Esophagus squamous epithelium (tissue), 5 donors: ENCODE data around the gene LEFTY1. TPM values are rescaled to one million over a fixed set of nuclear protein-coding genes. Genes with fewer than 3 reads are reported as not detected.
"Not testable (repeated sequence)": the region's sequence is repeated elsewhere in the genome, so short reads cannot be mapped to it uniquely, and the experiment has no call there.

ENCODE experiments used
- DNase-seq: peaks from one replicate; lab custom pipeline; 2025; lab: John Stamatoyannopoulos, UW
- H3K27ac ChIP-seq, 4 donors: fragments of 200-600 bp; sonication (generic); one replicate each; pipeline ENCODE4 v1.5.1; 2016 to 2019; ENCODE audit warnings: mild to moderate bottlenecking in 1 of 4
- H3K27me3 ChIP-seq, 4 donors: fragments of 200-600 bp; sonication (generic); 1 replicate in 3 of 4; 2 replicates in 1 of 4; pipeline versions ENCODE4 v1.5.1 to v1.6.0; 2017 to 2021; ENCODE audit warnings: antibody characterized with exemption in 1 of 4
- H3K36me3 ChIP-seq, 3 donors: fragments of 200-600 bp; sonication (generic); one replicate each; pipeline ENCODE4 v1.5.1; 2016 to 2019
- H3K4me1 ChIP-seq, 3 donors: fragments of 200-600 bp; sonication (generic); one replicate each; pipeline ENCODE4 v1.5.1; 2017 to 2019
- H3K4me3 ChIP-seq, 4 donors: fragments of 200-600 bp; sonication (generic); 1 replicate in 3 of 4; 2 replicates in 1 of 4; pipeline ENCODE4 v1.5.1; 2016 to 2019; ENCODE audit warnings: mild to moderate bottlenecking in 2 of 4, moderate library complexity in 1 of 4
- H3K9me3 ChIP-seq, 3 donors: fragments of 200-600 bp; sonication (generic); one replicate each; pipeline ENCODE4 v1.5.1; 2016 to 2019
- CTCF ChIP-seq, 6 experiments: fragments of 450-650 bp in 4 of 6; fragments of 200-600 bp in 2 of 6; sonication (generic) in 2 of 6; IDR thresholded peaks; one replicate each; pipeline ENCODE4 v1.5.1; 2016 to 2019; ENCODE audit warnings: antibody characterized with exemption in 6 of 6, mild to moderate bottlenecking in 4 of 6, moderate library complexity in 4 of 6
- POLR2A ChIP-seq, 4 donors: fragments of 450-650 bp; IDR thresholded peaks; one replicate each; pipeline ENCODE4 v1.6.1; 2017; ENCODE audit warnings: antibody characterized with exemption in 4 of 4, mild to moderate bottlenecking in 4 of 4, moderate library complexity in 3 of 4
- WGBS, 2 donors: methylation state at CpG; one replicate each; pipeline ENCODE4 v1.1.5; 2018; 5-methylcytosine and 5-hydroxymethylcytosine counted together
- intact Hi-C: fragments of 100-400 bp; cut with DNase I; formaldehyde crosslinking; loops from one replicate; pipeline ENCODE4 v1.15.0; 2022
- total RNA-seq, 4 donors: library from RNA; depleted of rRNA; stranded (reverse); fragments of >200 nt; gene quantifications; one replicate each; pipeline ENCODE4 v1.1.0, GENCODE V29; 2016
- donor health status: DM: yes; HTN: yes; CAD: no.

Gene LEFTY1
- total RNA-seq, 4 donors from 2014 or later, result not detected

GRCh38 chr1:225933072-225933471 lies 44.1 kb upstream of the LEFTY1 start:
- no peak overlapping the region for H3K4me3 ChIP-seq
- H3K36me3 ChIP-seq, result no peaks in the 10 kb centered on the region
- no peak for DNase-seq
- H3K4me1 ChIP-seq, result no peaks in the 10 kb centered on the region
- H3K27me3 ChIP-seq, result no peaks in the 10 kb centered on the region
- WGBS, 2 donors, result 65 to 81% methylated on average over 2 of the region's 2 CpGs
- no peaks in the 10 kb centered on the region for H3K9me3 ChIP-seq
- no peak overlapping the region for H3K27ac ChIP-seq
- intact Hi-C loops, result no loop called here
- no peak for TF ChIP-seq CTCF (IDR thresholded peaks at IDR 0.05)
- TF ChIP-seq POLR2A (IDR thresholded peaks at IDR 0.05), result no peak

GRCh38 chr1:225931270-225932136 lies 42.6 kb upstream of the LEFTY1 start:
- Histone ChIP-seq H3K36me3 (no peaks in the 10 kb centered on the region), H3K27ac (no peak overlapping the region), H3K4me3 (no peak overlapping the region), H3K4me1 (no peaks in the 10 kb centered on the region), H3K27me3 (no peaks in the 10 kb centered on the region), H3K9me3 (no peaks in the 10 kb centered on the region)
- no peak for DNase-seq
- intact Hi-C loops, result no loop called here
- WGBS, 2 donors, result 86 to 89% methylated on average over 5 of the region's 5 CpGs
- TF ChIP-seq POLR2A (IDR thresholded peaks at IDR 0.05) (no peak), CTCF (IDR thresholded peaks at IDR 0.05) (no peak)

- Histone ChIP-seq H3K4me1 (no peaks in the 10 kb centered on the region), H3K36me3 (no peaks in the 10 kb centered on the region), H3K27me3 (no peaks in the 10 kb centered on the region), H3K4me3 (no peak overlapping the region), H3K9me3 (no peaks in the 10 kb centered on the region), H3K27ac (no peak overlapping the region)
- intact Hi-C loops, result no loop called here
- TF ChIP-seq POLR2A (IDR thresholded peaks at IDR 0.05), result no peak
- no peak for TF ChIP-seq CTCF (IDR thresholded peaks at IDR 0.05)
- WGBS, 2 donors, result 95 to 98% methylated on average over 2 of the region's 2 CpGs
- DNase-seq, result no peak
Observed at GRCh38 chr1:225930566-225930965, 41.6 kb upstream of the LEFTY1 start.

- H3K9me3 ChIP-seq, DNase-seq, H3K27me3 ChIP-seq, H3K27ac ChIP-seq, intact Hi-C loops, H3K4me1 ChIP-seq, H3K4me3 ChIP-seq, H3K36me3 ChIP-seq: not testable (repeated sequence)
- 96% methylated on average over 3 of the region's 3 CpGs for WGBS, 2 donors
Observed at GRCh38 chr1:225929462-225929861, 40.5 kb upstream of the LEFTY1 start.

GRCh38 chr1:225928186-225929175 lies 39.5 kb upstream of the LEFTY1 start:
- Histone ChIP-seq H3K4me1 (peaks cover 5 to 10% (median 6%) of the 10 kb centered on the region in 3 donors), H3K27me3 (no peaks in the 10 kb centered on the region), H3K4me3 (no peak overlapping the region), H3K27ac (peak overlapping the region in 1 of 4 donors; percentile 6), H3K9me3 (no peaks in the 10 kb centered on the region), H3K36me3 (no peaks in the 10 kb centered on the region)
- DNase-seq, result no peak
- TF ChIP-seq POLR2A (IDR thresholded peaks at IDR 0.05) (no peak), CTCF (IDR thresholded peaks at IDR 0.05) (no peak)
- intact Hi-C loops, result no loop called here
- WGBS, 2 donors, result 77 to 80% methylated on average over 14 of the region's 14 CpGs
